Inferior parietal cortex (tissue), 1 donor: Measurements from ENCODE around the gene ZNF800.

Experiments
- DNase-seq: peaks from one replicate; pipeline ENCODE4 v3.0.0-alpha.2; 2016; ENCODE audit errors: extremely low spot score

Gene ZNF800

DNA sequence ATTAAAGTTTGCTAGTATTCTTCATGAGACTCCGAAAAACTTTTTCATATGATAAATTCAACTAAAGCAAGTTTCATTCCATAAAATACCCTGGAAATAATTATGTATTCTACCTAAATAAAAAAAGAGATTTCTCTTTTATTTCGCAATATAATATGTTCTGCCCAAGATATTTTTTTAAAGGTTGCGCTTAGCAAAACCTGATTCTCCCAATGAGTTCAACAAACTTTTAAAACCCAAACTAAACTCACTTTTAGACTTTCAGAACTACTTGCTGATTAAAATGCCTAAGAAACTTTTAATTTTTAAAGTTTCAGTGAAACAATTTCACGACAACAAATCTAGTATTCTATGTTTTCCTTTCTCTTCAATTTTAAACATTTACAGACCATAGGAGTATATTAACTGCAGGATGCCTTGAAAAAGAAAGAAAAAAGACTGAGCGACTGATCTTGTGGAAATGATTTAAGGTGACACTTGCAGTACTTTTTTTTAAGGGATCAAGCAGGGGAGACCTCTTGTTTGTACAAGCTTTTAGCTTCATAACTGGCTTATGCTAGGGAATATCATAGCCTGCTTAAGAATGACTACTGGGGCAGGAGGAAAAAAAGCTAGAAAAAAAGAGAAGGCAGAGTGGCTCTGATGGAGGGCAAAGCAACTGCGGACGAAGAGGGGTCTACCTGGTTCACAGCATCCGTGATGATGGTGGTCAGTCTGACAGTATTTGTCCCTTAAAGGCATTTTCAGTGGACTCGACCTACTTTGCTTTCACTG is 1.5 kb downstream of the ZNF800 start:
- no peak for DNase-seq

DNA sequence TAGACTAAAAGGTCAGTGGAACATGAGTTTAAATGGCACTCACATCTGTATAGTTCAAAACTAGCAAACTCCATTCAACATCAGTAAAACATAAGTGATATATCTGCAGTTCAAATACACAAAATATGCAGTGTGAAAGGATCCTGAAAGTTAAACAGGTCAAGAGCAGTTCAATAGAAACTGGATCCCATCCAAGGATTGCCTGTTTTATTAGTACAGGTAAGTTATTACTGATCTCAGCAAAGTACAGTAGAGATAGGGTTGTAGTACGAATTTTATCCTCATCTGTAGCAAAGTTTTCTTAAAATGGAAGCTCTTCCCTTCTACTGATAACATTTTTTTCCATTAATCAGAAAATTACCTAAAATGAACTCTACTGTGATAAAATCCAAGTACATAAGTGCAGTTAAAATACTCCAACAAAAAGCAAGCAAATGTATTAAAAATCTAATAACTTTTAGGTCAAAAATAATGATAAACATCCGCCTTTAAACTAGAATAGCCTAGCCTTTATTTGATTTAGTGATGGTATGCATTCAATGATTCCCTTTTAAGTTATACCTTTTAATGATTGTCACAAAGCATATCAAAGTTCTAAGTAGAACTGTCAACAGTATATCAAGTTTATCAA is 2.2 kb downstream of the ZNF800 start:
- DNase-seq, result no peak

DNA sequence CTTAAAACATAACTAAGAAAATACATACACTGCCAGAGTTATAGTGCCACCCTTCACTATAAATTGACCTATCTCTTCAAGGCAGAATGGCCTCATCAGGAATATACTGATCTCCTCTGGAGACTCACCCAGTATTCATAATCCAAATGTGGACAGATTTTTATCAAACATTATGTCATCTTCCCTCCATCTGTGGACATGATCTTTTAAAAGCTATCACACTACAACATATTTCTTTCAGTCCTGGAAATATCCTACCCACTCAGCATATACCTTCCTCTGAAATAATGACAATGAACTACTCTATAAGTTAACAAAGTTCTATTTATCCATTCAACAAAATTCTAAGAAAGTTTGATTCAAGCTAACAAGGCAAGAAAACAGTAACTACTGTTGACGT is 3.2 kb downstream of the ZNF800 start:
- no peak for DNase-seq

DNA sequence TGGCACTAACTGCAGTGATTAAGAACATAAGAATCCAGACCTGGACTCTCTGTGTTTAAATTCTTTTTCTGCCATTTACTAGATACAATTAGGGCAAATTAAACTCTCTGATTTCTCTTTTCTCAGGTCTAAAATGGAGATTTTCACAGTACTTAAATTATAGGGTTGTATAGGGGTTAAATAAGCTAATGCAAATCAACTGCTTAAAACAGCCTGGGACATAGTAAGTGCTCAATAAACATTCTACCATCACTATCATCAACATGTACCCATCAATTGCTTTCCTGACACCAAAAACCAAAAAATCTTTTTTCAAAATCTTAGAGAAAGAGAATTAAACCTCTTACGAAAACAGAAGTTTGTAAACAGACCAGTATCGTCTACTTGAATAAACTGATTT is 4.5 kb downstream of the ZNF800 start:
- DNase-seq, result no peak

DNA sequence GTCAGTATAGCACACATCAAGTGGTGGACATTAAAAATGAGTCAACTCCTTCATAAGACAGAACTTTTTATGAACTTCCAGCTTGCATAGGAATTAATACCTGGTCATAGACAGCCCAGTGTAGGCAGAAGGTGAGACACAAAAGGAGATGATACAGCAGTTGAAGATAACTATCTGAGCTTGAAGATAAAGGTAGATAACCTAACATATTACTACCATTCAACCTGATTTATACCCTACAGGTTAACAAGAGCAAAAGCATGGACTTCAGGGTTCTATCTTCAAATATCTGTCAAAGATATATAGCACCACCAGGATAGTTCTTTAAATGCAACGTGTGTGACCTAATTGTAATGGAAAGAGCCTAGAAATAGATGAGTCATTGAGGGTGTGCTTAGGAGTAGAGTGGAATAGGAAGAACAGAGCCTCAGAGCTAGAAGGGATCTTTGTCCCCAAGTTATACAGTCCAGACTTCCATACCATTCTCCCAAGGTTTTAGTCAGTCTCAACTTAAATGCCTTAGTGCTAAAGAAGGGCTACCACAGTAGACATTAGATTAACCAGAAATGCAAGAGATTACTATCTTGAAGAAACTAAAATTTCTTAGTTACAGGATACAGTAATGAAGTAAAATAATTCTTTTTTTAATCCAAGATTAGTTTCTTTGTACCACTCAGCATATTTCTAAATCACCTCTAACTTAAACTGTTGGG is 9.2 kb downstream of the ZNF800 start:
- DNase-seq, result no peak

DNA sequence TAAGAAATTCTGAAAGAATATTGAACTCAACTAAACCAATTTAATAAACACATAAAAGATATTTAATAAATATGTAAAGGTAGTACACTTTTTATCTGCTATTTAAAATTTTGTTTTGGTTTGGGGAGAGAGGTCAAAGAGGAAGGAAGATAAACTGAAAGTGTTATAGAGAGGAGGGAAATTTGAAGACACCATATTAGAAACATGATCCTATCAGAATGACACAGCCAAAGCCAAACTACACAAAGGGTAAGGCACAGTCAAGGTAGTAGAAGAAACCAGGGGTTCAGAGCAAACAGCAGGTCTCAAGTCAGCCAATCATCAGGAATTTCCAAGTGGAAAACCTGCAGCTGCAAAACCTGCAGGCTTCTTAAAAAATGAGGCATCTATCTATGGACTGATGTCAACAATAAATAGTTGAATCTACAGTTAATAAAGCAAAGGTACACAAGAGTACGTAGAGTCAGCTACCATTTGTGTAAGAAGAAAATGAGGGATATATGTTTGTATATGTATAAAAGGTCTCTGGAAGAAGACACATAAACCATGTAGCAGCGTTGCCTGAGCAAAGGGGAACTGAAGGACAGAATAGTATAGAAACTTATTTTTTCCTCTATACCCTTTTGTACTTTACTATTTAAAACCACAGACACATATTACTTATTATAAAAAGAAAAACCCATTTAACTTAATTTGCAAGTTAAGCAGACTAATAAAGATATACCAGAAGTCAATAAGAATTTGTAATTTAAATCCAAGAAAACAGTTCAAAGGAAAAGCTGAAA is 10.0 kb downstream of the ZNF800 start:
- DNase-seq, result no peak

DNA sequence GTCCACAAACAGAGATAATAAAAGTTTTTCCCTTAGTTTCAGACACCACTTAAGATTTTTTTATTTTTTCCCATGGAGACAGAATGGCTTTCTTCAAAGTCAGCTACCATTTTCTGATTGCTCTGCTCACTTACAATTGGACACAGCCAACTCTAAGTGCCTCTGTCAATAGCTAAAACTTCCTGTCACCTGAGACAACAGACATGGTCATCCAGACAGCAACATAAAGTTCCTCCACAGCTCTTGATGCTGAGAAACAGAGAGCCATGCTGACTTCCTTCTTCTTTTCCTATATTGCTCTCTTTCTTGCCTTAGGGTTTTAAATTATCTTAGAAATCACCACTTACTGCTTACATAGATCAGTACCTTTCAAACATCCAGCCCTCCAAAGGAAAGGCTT is 12.0 kb downstream of the ZNF800 start:
- DNase-seq, result no peak

DNA sequence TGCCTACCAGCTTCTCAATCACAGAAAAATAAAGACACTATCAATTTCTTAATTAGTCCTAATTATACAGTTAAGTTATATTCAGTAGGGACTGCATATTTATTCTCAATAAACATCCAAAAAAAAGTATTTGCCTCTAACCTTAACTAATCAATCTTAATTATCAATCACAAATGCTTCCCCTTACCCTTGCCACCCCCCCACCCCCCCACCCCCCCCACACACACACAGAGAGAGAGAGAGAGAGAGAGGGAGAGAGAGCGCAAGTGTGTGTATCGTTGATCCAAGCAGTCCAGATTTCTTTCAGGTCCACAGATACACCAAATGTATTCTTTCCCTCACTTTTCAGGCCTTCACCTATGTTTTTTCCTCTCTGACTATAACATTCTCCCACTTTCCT is 12.9 kb downstream of the ZNF800 start:
- DNase-seq, result no peak

DNA sequence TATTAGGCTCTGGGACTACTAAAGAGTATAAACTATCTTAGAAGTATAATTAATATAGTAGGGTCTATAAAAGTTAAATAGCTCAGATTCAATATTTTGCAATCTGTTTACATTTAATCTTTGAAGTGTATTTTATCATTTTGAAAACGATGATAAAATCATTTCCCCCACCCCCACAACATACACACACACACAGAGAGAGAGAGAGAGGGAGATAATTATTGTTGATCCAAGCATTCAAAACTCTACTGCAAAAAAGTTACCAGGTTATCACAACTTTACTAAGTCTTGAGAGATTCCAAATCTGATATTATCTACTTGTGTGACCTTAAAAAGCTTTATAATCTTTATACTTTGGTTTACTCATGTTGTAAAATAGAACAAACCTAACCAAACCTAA is 14.0 kb downstream of the ZNF800 start:
- DNase-seq, result no peak

DNA sequence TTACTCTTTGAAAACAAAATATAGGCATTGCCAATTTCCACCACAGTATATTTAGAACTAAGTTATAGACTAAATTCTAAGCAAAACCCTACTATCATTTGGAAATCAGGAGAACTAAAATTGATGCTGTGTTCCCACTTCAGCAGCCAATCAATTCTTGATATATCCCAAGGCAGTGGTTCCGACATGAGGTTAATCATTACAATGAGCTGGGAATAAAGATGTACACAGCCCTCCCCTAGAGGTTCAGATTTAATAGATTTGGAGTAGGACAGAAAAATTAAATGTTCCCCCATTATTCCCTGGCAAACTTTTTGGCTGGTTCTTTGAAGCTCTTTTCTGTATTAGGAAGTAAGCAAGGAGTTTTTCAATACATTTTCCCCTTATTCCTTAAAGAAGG is 15.1 kb downstream of the ZNF800 start:
- DNase-seq, result no peak

DNA sequence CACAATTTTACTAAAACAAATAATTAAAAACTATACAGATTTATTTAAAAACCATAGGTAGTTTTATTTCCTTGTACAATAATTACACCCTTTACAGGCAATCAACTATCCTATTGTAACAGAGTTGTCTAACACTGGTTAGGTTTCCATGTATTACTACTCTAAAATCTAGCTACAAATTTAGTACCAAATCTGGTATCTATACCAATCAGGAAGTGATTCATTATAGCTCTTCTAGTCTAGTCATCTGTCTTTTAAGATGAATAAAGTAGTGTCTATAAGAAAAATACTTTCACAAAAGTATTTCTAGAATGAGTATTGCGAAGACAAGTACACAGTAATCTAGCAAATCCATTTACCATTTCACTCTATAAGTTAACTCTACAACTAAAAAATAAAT is 16.9 kb downstream of the ZNF800 start:
- DNase-seq, result no peak

DNA sequence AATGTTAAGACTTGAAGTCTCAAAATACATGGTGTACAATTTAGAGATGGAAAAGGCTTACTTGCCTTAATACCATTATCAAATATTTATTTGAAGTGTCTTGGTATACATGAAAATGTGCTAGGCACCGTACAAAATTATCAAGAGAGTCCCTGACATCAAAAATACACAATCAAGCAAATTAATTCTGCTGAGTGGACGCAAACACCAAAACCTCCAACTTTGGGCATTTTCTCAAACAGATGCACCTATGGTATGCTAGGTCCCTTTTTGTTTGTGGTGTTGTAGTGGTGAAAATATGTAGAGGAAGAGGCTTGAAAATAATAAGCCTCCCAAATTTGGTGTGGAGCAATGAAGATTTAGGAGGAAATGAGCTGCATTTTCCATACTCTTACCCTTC is 24.8 kb downstream of the ZNF800 start:
- no peak for DNase-seq

DNA sequence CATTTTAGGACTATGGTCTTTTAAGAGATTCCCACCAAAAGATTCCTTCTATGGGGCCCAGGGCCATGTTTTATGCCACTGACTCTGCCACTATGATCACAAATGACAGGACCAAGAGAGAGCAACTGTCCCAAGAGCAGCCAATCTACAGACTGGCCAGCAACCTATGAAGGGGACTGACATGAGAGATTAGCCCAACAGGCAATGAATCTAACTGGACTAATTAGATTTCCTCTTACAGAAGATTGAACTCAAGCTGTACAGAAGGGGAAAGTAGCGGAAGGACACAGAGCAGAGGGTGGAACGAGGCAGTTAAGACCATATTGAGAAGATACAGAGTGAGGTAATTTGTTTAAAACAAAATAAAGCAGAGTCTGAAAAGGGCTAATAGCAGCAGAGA is 25.8 kb downstream of the ZNF800 start:
- DNase-seq, result no peak

DNA sequence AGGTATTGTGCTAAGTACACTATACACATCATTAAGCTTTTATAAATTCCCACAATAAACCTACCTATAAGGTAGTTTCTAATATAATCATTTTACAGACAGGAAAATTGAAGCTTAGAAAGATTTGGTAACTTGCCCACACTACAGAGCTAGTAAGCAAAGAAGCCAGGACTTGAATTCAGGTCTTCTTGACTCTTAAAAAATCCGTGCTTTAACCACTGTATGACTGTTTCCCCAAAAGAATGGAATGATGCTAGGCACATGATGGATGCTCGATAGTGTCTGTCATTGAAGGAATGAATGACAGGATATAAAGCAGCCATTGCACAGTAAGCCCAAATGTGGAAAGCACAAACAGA is 26.6 kb downstream of the ZNF800 start:
- no peak for DNase-seq

DNA sequence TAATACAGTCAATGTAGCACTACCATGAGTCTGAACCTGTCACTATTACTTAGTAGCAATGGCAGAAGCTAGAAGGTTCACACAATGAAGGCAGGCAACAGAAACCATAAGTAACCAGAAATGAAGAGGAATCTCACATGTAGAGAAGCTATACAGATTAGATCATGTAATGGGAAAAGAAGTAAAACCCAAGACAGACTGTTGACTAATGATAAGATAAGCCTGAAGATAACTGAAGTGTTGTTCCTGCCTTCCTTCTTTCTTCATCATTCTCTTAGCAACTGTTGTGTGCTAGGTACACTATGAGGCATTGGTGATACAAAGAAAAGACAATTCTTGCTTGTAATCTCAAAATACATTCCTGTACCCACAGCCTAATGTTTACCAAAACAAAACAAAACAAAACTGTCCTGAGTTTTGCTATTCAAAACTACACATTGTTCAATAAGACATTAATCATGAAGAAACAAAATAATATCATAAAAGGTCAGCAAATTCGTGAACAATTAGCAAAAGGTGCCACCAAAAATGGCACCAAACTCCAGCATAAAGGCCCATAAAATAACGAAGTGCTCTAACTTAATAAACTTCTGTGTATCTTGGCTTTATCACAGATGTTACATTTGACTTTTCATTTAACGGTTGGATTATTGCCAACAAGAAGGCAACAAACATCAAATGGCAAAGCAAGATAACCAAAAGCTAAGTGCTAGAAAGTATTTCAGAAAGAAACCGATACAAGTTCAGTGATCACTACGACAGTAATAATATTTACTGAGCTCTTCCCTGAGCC is 27.1 kb downstream of the ZNF800 start:
- no peak for DNase-seq

DNA sequence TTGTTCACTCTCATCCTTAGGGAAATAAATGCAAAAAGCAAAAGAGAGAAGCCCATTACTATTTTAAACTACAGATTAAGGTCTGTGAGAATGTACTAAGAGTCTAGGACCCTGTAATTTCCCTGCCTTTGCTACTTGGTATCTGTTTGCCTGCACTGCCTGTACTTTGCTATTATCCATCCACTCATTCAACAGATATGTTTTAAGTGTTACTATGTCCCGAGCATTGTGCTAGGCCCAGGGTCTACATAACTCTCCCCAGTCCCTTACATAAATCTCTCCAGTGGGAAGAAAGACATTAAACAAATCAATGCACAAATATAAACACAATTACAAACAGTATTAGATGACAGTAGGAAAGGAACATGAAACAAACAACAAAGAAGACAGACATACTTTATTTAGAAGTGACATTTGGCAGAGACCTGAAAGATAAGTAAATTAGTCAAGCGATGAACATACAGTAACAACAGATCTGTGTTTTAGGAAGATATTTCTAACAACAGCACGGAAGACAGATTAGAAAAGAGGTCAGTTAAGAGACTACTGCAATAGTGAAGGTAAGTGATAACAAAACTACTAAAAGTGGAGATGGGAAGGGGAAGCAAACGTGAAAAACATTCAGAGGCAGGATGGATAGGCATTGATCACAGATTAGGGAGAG is 30.0 kb downstream of the ZNF800 start:
- DNase-seq, result no peak

DNA sequence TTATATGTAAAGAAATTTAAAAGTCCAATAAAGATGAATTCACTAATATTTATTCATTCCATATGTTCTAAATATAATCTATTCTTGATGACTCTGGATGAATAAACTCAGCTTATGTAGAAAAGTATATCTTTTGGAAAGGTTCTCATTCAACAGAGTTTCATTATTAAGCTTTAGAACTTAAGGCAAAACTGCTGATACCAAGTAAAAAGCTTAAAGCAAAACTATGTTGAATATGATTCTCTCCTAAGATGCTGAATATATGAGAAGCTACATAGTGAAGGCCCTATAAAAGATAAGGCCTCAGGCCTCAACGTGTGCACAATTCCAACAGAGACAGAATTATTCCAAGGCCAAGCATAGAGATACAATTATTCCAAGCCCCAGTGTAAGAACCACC is 30.8 kb downstream of the ZNF800 start:
- DNase-seq, result no peak

DNA sequence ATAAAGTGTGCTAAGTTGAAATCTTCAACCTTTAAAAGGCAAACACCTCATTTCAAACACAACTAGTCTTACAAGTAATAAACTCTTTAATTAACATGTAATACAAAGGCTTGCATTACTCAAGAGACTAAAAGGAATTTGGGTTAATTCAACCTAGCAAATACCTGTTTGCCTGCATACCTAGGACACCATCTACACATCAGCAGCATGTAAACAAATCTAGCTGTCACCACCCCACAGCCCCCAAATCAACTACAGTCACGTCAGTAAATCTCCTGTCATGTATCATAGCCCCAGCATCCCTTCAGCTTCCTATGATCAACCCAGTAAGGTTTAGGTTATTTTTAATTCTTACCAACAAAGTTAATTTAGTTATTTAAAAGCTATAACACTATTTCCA is 33.5 kb downstream of the ZNF800 start:
- no peak for DNase-seq

DNA sequence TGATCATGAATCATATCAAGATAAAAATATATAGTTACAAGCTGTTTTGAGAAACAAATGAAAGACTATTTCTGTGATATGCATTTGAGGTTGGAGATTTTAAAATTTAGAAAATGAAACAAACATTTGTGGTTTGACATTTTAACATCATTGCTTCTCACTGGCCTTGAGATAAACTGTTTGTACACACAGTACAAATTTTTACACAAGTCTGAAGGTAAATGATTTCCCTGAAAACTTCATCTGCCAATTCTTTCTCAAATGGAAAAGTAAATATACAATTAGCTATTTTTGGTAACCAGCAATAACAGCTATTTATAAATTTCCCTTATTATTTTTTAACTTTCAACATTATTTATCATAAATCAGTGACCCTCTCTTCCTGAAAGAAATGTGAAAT is 38.6 kb downstream of the ZNF800 start:
- no peak for DNase-seq

DNA sequence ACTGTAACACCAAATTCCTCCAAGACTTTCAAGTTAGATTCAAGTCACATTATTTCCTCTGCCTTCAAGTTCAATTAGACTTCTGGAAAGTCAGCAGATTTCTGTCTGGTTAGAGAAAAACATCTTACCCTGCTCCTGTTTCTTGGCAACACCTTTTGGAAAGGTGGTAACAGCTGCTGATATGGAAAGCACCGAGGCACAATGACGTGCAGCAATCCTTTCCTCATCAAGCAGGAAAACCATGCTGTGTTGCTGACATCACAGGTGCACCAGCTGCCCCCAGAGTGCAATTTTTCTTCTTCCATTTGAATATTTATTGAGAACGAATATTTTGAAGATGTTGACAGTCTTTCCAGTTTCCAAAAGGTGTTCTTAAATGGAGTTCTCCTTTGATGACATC is 41.9 kb downstream of the ZNF800 start:
- no peak for DNase-seq

DNA sequence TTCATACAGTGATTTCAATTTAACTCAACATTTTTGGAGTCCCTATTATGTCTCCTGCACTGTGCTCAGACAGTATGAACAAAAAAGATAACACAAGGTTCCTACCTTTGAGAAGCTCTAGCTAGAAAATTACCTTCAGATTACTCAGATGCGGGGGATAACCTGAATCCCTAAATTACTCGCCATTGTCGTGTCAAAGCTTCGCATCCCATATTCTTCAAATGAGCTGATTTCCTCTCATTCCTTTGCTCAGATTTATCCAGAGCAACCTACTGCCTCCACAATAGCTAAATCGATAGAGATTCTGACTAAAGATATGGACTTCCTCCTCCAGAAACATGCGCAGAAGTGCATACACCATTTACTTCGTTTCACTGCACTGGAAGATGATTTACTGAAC is 42.6 kb downstream of the ZNF800 start:
- no peak for DNase-seq
